Activated naive CD8-positive, alpha-beta T cell treated with anti-CD3 and anti-CD28 coated beads, Interleukin-2, amount 10 ng/mL, durations not matched to agents 7 days and 5 days (primary cell): ENCODE results near the gene LINC00237. TPM values are rescaled to one million over a fixed set of nuclear protein-coding genes. Genes with fewer than 3 reads are reported as not detected.

Experiments
- ATAC-seq: fragments of 150-1000 bp; cut with Tn5 transposase; one replicate; pipeline ENCODE4 v1.10.0; 2021; ENCODE audit warnings: low read depth, moderate library complexity
- POLR2A ChIA-PET: fragments of 350-600 bp; sonication (Branson Sonifier 250); formaldehyde crosslinking; loops from one replicate; lab custom pipeline; 2021; ENCODE audit warnings: antibody characterized with exemption; lab: Charles Lee
- DNase-seq: peaks from one replicate; pipeline ENCODE4 v3.0.0; 2021
- H3K27ac Mint-ChIP-seq: one replicate; pipeline ENCODE4 v1.8.0; 2022; ENCODE audit warnings: mild to moderate bottlenecking, mixed read lengths
- H3K27me3 Mint-ChIP-seq: one replicate; pipeline ENCODE4 v1.8.0; 2022; ENCODE audit warnings: mild to moderate bottlenecking, moderate library complexity, mixed read lengths
- H3K36me3 Mint-ChIP-seq: one replicate; pipeline ENCODE4 v1.8.0; 2021; ENCODE audit warnings: mild to moderate bottlenecking, mixed read lengths
- H3K4me1 Mint-ChIP-seq: one replicate; pipeline ENCODE4 v1.8.0; 2021; ENCODE audit warnings: mixed read lengths
- H3K4me3 Mint-ChIP-seq: one replicate; pipeline ENCODE4 v1.8.0; 2022; ENCODE audit warnings: mild to moderate bottlenecking, moderate library complexity, mixed read lengths
- H3K9me3 Mint-ChIP-seq: one replicate; pipeline ENCODE4 v1.8.0; 2021; ENCODE audit warnings: mixed read lengths
- total RNA-seq, 2 experiments: library from RNA; stranded (reverse); gene quantifications; one replicate each; pipeline ENCODE4 v1.2.3, GENCODE V29; 2021

LINC00237 gene
- total RNA-seq, 2 experiments from 2014 or later: 0.33 TPM; not detected in 1

DNA sequence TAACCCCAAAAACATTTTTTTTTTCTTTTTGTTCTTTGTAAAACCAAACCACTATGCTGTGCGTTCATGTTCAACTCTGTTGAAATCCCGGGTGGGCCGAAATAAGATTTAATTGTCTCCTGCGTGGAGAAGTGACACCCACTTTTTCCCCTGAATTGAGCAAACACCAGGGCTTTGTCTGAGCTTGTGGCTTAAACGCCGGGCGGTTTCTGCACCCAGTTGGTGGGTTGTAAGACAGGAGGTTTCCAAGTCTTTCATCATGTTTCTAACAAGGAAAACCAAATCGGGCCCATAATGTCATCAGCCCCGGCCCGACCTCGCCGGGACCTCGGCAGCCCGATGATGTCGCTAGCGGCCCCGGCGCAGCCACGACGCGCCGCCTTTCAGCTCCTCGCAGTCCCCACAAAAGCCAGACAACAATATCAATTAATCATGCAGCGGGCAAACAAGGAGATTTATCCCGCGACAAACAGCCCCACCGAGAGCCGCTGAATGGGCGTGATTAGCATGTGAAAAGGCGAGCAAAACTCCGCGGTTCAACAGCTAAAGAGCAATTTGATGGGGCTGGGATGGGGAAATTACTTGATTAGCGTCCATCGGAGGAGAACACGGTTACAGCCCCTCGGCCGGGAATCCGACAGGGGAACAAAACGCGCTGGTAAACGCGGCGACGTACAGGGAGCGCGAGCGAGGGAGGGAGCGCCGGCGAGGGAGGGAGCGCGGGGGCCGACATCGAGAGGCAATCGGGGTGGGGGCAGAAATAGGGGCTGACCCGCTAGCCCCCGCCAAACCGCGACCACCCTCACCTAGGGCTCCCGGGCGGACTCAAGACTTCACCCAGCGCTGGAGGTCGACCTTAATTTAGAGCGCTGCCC is 5.3 kb downstream of the LINC00237 start:
- peak; percentile 16 for ATAC-seq
- peak overlapping the region; percentile 83 for H3K4me3 Mint-ChIP-seq
- peak overlapping the region; percentile 90 for H3K27ac Mint-ChIP-seq
- peak; percentile 60 for DNase-seq
- POLR2A ChIA-PET: interaction anchor here (1.1 to 3.9 kb wide), 3 partner anchors 25 to 66 kb away, joined by 3 to 19 read pairs (median 3); partner anchors contain the start of gene KIZ
- peaks cover 38% of the 10 kb centered on the region for H3K4me1 Mint-ChIP-seq
- no peaks in the 10 kb centered on the region for H3K9me3 Mint-ChIP-seq
- peaks cover 75% of the 10 kb centered on the region for H3K27me3 Mint-ChIP-seq
- H3K36me3 Mint-ChIP-seq: no peaks in the 10 kb centered on the region

DNA sequence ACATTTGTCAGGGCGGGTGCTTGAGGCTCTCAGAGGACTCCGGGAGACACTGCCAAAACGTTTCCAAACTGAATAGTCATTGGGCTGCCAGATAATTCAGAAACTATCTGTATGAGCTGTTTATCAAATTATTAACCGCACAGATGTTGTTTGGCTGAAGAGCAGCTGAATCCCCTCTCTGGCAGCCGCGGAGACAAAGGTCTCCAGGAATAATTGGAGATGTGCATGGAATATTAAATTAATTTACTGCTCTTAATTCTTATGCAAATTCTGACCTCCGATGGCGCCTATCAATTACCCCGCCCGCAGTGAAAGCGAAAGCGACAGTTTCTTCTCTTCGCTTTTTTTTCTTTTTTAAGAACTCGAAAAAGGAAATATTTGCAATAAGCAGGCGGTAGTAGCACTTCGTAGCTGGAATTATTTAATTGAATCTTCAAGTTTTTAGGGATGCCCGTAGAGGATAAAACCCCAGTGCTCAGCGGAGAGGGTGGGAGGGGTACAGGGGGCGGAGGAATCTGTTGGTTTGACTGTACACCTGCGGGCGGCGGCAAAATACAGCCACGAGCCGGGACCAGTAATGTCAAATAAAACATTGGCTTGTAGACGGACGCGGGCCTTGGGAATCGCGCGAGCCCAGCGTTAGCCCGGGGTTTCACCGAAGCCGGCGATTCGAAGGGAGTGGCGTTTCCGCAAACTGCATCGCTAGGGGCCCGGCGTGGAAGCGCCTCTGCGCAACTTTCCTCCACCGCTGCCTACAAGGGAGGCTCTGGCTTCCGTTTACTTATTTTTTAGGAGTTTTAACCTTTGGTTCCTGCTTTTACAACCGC is 6.2 kb downstream of the LINC00237 start:
- POLR2A ChIA-PET: interaction anchor here (3.9 kb wide), 1 partner anchor 26 kb away, joined by 19 read pairs; the partner anchor contains the start of gene KIZ

DNA sequence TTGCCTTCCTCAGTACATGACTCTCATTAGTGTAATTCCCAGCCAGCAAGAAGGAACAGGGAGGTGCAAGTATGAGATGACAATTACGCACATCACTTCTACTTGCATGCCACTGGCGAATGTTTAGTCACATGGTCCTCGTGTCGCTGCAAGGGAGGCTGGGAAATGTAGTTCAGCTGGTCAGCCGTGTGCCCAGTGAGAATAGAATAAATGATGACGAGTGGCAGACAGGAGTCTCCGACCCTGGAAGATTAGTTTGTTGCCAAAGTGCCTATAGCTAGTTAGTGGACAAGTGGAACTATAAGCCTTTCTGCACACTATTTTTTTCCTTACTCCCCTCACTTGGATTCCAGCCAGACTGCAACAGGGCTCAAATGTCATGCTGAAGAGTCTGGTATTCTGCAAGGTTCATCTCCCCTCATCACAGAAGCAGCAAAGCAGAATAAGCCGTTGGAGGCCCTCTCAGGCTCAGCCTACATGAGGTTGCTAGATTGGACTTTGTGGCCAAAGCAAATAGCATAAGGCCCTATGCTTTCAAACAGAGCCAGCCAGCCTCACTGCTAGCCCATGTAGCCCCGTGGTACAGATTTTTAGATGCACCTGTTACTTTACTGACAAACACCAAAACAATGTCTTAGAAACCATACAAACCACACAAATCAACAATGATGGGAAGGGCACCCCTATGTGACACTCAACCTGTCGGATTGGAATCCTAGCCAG is 9.7 kb downstream of the LINC00237 start:
- DNase-seq: no peak

More for the DNA sequence above, 6.2 kb downstream of the LINC00237 start:
- Mint-ChIP-seq H3K4me3 (peak overlapping the region; percentile 83), H3K4me1 (peaks cover 38% of the 10 kb centered on the region), H3K9me3 (no peaks in the 10 kb centered on the region), H3K36me3 (no peaks in the 10 kb centered on the region), H3K27me3 (peaks cover 70% of the 10 kb centered on the region), H3K27ac (peak overlapping the region; percentile 90)
- ATAC-seq: peak; percentile 60
- peak; percentile 71 for DNase-seq

DNA sequence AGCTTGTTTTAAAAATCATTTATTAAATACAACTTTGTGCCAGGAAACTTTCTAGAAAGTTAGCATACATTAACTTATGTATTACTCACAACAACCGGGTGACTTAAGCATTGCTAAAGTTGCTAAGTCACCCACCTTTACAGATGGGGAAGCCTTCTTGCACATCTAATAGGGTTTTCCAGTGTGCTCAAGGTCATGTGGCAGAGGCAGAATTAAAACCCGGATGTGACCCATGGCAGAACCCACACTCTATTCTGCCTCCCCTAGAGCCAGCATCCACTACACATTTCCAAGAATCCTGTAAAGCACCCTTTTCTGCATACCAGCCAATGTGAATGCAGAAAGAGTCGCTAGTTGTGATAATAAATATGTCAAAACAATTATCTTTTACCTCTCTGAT is 13.4 kb downstream of the LINC00237 start:
- peaks cover 77% of the 10 kb centered on the region for H3K27me3 Mint-ChIP-seq
- POLR2A ChIA-PET: no interaction called here
- H3K4me3 Mint-ChIP-seq: no peak overlapping the region
- no peaks in the 10 kb centered on the region for H3K9me3 Mint-ChIP-seq
- ATAC-seq: no peak
- no peak overlapping the region for H3K27ac Mint-ChIP-seq
- peaks cover 4% of the 10 kb centered on the region for H3K4me1 Mint-ChIP-seq
- peaks cover 3% of the 10 kb centered on the region for H3K36me3 Mint-ChIP-seq
- DNase-seq: no peak

More for the DNA sequence above, 9.7 kb downstream of the LINC00237 start:
- no peak overlapping the region for H3K4me3 Mint-ChIP-seq
- no peaks in the 10 kb centered on the region for H3K9me3 Mint-ChIP-seq
- H3K27me3 Mint-ChIP-seq: peaks cover 72% of the 10 kb centered on the region
- no peak for ATAC-seq
- POLR2A ChIA-PET: no interaction called here
- H3K4me1 Mint-ChIP-seq: peaks cover 18% of the 10 kb centered on the region
- H3K36me3 Mint-ChIP-seq: no peaks in the 10 kb centered on the region
- no peak overlapping the region for H3K27ac Mint-ChIP-seq

DNA sequence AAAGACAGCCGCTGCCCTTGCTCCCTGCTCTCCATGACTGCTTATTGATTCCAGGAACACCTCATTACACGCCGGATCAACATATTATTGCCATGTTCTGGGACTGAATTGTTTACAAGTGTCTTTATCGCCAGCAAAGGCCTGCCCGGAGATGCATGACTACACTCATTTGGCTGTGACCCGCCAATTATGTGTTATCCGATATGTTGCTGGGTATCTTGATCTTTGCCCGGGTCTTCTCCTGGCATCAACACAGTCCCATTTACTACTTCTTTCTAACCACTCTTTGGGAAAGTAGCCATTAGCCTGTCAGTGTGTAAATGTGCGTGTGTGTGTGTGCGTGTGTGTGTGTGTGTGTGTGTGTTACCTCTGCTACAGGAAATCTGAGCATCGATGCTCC is 15.4 kb downstream of the LINC00237 start:
- Mint-ChIP-seq H3K27me3 (peaks cover 66% of the 10 kb centered on the region), H3K4me3 (no peak overlapping the region)
- no peak for DNase-seq

DNA sequence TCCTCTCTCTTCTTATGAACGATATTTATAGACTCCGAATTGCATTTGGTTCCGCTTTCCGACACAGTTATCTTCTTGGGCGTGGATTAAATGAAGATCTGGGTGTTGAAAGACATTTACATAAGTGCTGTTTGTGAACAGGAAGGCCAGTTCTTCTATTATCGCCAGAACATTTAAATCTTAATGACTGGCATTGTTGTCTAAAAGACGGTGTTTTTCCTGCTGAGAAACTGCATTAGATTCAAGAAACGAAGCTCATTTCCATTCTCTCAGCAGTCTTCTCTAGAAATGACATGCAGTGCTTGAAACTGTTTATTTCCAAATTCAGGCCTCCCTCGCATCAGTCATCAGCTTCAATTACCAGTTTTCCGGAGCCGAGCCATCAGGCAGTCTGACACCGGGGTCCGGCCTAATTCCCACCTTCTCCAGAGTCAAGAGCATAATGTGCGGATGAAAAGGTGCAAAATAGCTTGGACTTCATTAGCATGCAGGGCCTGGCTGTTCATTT is 16.0 kb downstream of the LINC00237 start:
- no peak overlapping the region for H3K27ac Mint-ChIP-seq
- peaks cover 65% of the 10 kb centered on the region for H3K27me3 Mint-ChIP-seq
- DNase-seq (no peak), ATAC-seq (no peak)
- peaks cover 3% of the 10 kb centered on the region for H3K36me3 Mint-ChIP-seq
- H3K9me3 Mint-ChIP-seq: no peaks in the 10 kb centered on the region
- H3K4me3 Mint-ChIP-seq: no peak overlapping the region
- peaks cover 2% of the 10 kb centered on the region for H3K4me1 Mint-ChIP-seq
- POLR2A ChIA-PET: no interaction called here

More for the DNA sequence above, 15.4 kb downstream of the LINC00237 start:
- POLR2A ChIA-PET: no interaction called here
- no peak overlapping the region for H3K27ac Mint-ChIP-seq
- H3K4me1 Mint-ChIP-seq: peaks cover 2% of the 10 kb centered on the region
- ATAC-seq: no peak
- peaks cover 3% of the 10 kb centered on the region for H3K36me3 Mint-ChIP-seq
- H3K9me3 Mint-ChIP-seq: no peaks in the 10 kb centered on the region

DNA sequence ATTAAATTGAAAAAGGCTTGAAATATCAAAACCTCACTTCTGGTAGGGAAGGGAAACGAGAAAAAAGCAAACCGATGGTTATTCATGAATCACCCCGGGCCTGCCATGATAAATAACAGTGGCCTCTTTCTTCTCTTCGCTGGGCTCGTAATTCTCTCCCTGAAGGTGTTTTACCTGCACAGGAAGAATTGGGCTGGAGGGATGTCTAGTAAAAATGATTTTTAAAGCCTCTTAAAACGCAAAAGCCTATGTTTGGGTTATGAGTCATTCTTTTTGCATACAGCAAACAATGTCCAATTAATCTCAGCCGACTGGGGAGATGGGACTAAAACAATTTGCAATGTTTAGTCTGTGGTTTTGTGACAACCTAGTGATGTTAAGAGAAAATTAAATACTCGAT is 16.8 kb downstream of the LINC00237 start:
- no peak overlapping the region for H3K4me3 Mint-ChIP-seq
- ATAC-seq: no peak
- peaks cover 2% of the 10 kb centered on the region for H3K4me1 Mint-ChIP-seq
- H3K27me3 Mint-ChIP-seq: peaks cover 64% of the 10 kb centered on the region
- POLR2A ChIA-PET: no interaction called here
- no peaks in the 10 kb centered on the region for H3K9me3 Mint-ChIP-seq
- DNase-seq: no peak
- H3K36me3 Mint-ChIP-seq: peaks cover 3% of the 10 kb centered on the region
- no peak overlapping the region for H3K27ac Mint-ChIP-seq

DNA sequence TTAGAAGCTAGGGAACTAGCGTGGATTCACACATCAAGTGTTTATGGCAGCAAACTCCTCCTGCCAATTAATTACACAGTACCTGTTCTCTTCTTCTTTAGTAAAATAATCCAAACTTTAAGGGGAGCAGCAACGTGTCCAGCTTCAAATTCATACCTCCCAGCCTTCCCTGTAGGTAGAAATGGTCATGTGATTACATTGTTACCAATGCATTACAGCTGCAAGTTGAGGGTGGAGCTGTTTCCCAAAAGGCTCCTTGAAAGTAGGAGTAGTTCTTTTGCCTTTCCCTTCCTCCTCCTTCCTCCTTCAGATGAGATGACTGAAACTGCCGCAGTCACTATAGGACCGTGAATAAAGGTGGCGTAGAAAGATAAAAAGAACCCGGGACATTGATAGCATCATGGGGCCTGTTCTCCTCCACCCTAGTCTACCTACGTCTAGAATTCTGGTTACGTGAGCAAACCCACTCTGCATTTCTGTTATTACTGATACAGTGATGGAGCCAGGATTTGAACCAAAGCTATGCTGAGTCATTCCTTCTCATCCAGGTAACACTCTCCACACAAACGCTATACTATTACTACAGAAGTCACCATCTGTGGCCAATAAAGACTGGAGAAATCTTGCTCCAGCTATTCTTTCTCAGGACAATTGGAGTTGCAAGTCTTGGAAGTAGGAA is 18.2 kb downstream of the LINC00237 start:
- no peak for DNase-seq
- H3K27me3 Mint-ChIP-seq: peaks cover 57% of the 10 kb centered on the region
- H3K9me3 Mint-ChIP-seq: no peaks in the 10 kb centered on the region
- peaks cover 2% of the 10 kb centered on the region for H3K4me1 Mint-ChIP-seq
- no peak for ATAC-seq
- peaks cover 3% of the 10 kb centered on the region for H3K36me3 Mint-ChIP-seq
- POLR2A ChIA-PET: no interaction called here
- no peak overlapping the region for H3K27ac Mint-ChIP-seq
- H3K4me3 Mint-ChIP-seq: no peak overlapping the region

DNA sequence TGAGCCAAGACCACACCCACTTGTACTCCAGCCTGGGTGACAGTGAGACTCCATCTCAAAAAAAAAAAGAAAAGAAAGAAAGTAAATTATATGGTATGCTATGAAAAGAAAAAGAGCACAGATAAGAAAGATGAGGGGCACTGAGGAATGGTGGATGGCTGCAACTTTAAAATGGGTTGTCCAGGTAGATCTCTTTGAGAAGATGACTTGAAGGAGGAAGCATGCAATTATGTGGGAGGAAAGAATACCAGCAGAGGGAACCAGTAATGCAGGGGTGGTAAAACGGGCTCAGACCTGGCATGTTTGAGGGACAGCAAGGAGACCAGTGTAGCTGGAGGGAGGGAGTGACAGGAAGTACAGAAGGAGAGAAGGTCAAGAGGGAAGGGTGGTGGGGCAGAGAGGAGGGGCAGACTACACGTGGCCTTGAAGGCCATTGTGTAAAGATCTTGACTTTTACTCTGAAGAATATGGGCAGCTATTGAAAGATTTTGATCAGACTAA is 22.3 kb downstream of the LINC00237 start:
- no peaks in the 10 kb centered on the region for H3K4me1 Mint-ChIP-seq
- H3K27me3 Mint-ChIP-seq: peaks cover 33% of the 10 kb centered on the region
- no peak overlapping the region for H3K4me3 Mint-ChIP-seq
- no peak overlapping the region for H3K27ac Mint-ChIP-seq
- POLR2A ChIA-PET: no interaction called here
- no peak for ATAC-seq
- no peaks in the 10 kb centered on the region for H3K9me3 Mint-ChIP-seq
- no peaks in the 10 kb centered on the region for H3K36me3 Mint-ChIP-seq
- DNase-seq: no peak

DNA sequence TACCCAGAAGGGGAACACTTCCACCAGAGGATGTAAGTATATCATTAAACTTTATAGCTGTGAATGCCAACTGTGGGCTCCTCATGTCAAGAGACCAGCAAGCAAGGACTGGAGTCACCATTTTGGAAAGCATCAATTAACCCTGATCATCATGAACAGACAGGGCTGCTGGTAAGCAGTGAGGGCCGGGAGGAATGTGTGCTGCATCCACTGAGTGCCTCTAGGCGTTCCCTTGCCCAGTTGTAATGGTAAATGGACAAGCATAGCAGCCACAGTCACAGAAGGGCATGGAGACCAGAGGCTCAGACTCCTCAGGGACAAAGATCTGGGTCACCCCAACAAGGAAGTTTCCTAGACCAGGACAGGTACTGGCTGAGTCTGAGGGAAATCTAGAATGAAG is 23.6 kb downstream of the LINC00237 start:
- DNase-seq: no peak
- Mint-ChIP-seq H3K27ac (no peak overlapping the region), H3K4me1 (no peaks in the 10 kb centered on the region), H3K9me3 (no peaks in the 10 kb centered on the region), H3K4me3 (no peak overlapping the region), H3K27me3 (peaks cover 32% of the 10 kb centered on the region), H3K36me3 (no peaks in the 10 kb centered on the region)
- POLR2A ChIA-PET: interaction anchor here (1.3 kb wide), 1 partner anchor 44 kb away, joined by 3 read pairs; the partner anchor contains the start of gene KIZ
- ATAC-seq: no peak

DNA sequence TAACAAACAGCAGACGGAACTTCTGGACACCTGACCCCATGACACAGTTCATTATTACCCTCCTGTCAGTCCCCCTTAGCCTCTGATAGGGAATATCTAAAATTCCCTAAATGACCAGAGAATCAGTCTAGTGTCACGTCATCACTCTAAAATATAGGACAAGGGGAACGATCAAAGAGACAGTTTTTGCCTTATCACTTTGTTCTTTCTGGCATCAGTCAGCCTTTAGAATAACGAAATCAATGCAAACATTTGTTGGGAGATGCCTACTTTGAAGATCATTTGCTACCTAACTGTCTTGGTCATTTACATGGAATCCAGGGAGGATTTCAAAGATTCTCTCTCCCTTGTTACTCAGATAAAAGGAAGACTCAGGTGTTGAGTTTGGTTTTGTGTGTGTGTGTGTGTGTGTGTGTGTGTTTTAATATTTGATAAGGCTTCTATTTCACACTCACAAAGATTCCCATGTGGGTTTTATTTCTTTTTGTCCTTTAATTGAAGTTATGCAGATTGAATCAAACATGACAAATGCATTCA is 28.3 kb downstream of the LINC00237 start:
- POLR2A ChIA-PET: no interaction called here
- Mint-ChIP-seq H3K27me3 (peaks cover 33% of the 10 kb centered on the region), H3K27ac (no peak overlapping the region), H3K9me3 (no peaks in the 10 kb centered on the region), H3K4me3 (no peak overlapping the region), H3K36me3 (no peaks in the 10 kb centered on the region), H3K4me1 (no peaks in the 10 kb centered on the region)
- ATAC-seq (no peak), DNase-seq (no peak)

DNA sequence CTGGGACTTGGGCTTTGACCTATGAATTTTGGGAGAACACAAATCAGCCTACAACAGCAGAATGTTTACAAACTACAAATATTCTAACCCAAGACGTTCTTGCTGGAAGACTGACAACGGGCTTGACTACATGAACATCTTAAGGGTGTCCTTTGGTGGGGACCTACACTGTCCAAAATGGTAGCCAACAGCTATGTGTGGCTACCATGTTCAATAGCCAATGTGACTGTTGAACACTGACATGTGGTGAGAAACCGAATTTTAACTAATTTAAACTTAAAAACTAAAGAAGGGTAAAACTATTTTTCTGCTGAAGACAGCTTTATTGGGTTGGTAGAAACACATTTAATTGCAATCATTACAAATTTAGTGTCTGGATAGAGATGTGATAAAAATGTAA is 30.1 kb downstream of the LINC00237 start:
- Mint-ChIP-seq H3K27ac (no peak overlapping the region), H3K36me3 (no peaks in the 10 kb centered on the region), H3K4me3 (no peak overlapping the region), H3K27me3 (peaks cover 31% of the 10 kb centered on the region), H3K4me1 (no peaks in the 10 kb centered on the region), H3K9me3 (no peaks in the 10 kb centered on the region)
- POLR2A ChIA-PET: no interaction called here
- DNase-seq (no peak), ATAC-seq (no peak)
